Activated T-cell treated with anti-CD3 and anti-CD28 coated beads for 24 hours (primary cell): ENCODE results near the gene MLANA.

Experiments
- DNase-seq: peaks from one replicate; pipeline ENCODE4 v3.0.0-alpha.2; 2020; ENCODE audit warnings: low read depth

The MLANA gene

GRCh38 chr9:5900622-5901021, 9.9 kb downstream of the MLANA start:
- DNase-seq = no peak

GRCh38 chr9:5902377-5902776, 11.7 kb downstream of the MLANA start:
- no peak for DNase-seq

GRCh38 chr9:5908918-5909317, 18.2 kb downstream of the MLANA start:
- DNase-seq = no peak

- DNase-seq = no peak
Observed at GRCh38 chr9:5909976-5910375, 19.3 kb downstream of the MLANA start.

- DNase-seq = no peak
Observed at GRCh38 chr9:5910413-5911057, 19.8 kb downstream of the MLANA start.

- DNase-seq = no peak
Observed at GRCh38 chr9:5915438-5915837, 24.7 kb downstream of the MLANA start.

GRCh38 chr9:5917273-5917672, 26.6 kb downstream of the MLANA start:
- DNase-seq = no peak

- DNase-seq = no peak
Observed at GRCh38 chr9:5917888-5918287, 27.2 kb downstream of the MLANA start.

- DNase-seq = no peak
Observed at GRCh38 chr9:5918460-5918859, 27.8 kb downstream of the MLANA start.

- no peak for DNase-seq
Observed at GRCh38 chr9:5920860-5921328, 30.2 kb downstream of the MLANA start.

- no peak for DNase-seq
Observed at GRCh38 chr9:5922192-5922591, 31.5 kb downstream of the MLANA start.

GRCh38 chr9:5931657-5932056, 41.0 kb downstream of the MLANA start:
- no peak for DNase-seq

GRCh38 chr9:5938449-5938848, 47.8 kb downstream of the MLANA start:
- no peak for DNase-seq

GRCh38 chr9:5939530-5939929, 48.8 kb downstream of the MLANA start:
- no peak for DNase-seq

- no peak for DNase-seq
Observed at GRCh38 chr9:5941214-5941613, 50.5 kb downstream of the MLANA start.

- DNase-seq = no peak
Observed at GRCh38 chr9:5945112-5945511, 54.4 kb downstream of the MLANA start.

- DNase-seq = no peak
Observed at GRCh38 chr9:5947912-5948311, 57.2 kb downstream of the MLANA start.

- no peak for DNase-seq
Observed at GRCh38 chr9:5949103-5949699, 58.5 kb downstream of the MLANA start.

GRCh38 chr9:5950261-5950660, 59.6 kb downstream of the MLANA start:
- DNase-seq = no peak

- no peak for DNase-seq
Observed at GRCh38 chr9:5951686-5952211, 61.1 kb downstream of the MLANA start.

- no peak for DNase-seq
Observed at GRCh38 chr9:5953743-5954707, 63.3 kb downstream of the MLANA start.

- no peak for DNase-seq
Observed at GRCh38 chr9:5957166-5957565, 66.5 kb downstream of the MLANA start.

GRCh38 chr9:5958273-5958672, 67.6 kb downstream of the MLANA start:
- DNase-seq = no peak
